AG20443 (cell line): ENCODE results near the gene PRMT3.
"Not testable (repeated sequence)": the region's sequence is repeated elsewhere in the genome, so short reads cannot be mapped to it uniquely, and the experiment has no call there.

Experiments used
- DNase-seq: peaks from one replicate; pipeline ENCODE4 v3.0.0; 2012; ENCODE audit warnings: low spot score, mixed read lengths

The PRMT3 gene

GRCh38 chr11:20518323-20518834, 130.9 kb downstream of the PRMT3 start:
- DNase-seq: no peak

DNA sequence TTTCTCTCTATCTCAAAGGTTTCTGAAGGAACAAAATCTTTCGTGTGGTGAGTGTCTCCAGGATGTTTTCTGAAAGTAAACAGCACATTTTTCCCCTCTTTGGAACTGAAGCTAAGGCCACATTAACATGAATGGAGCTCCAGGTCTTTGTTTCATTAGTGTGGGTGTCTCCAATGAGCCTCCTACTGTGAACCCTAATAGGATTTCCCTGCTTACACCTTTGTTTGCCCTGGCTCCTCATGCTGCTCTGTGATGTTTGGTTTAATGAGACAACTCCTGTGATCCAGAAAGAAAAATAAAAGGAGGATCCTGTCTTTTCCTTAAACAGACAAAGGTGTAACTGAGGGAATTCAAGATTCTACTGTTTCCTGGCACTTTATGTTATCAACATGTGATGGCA, 135.0 kb downstream of the PRMT3 start:
- DNase-seq: no peak

- no peak for DNase-seq
Observed at GRCh38 chr11:20529757-20530156, 142.2 kb downstream of the PRMT3 start.

DNA sequence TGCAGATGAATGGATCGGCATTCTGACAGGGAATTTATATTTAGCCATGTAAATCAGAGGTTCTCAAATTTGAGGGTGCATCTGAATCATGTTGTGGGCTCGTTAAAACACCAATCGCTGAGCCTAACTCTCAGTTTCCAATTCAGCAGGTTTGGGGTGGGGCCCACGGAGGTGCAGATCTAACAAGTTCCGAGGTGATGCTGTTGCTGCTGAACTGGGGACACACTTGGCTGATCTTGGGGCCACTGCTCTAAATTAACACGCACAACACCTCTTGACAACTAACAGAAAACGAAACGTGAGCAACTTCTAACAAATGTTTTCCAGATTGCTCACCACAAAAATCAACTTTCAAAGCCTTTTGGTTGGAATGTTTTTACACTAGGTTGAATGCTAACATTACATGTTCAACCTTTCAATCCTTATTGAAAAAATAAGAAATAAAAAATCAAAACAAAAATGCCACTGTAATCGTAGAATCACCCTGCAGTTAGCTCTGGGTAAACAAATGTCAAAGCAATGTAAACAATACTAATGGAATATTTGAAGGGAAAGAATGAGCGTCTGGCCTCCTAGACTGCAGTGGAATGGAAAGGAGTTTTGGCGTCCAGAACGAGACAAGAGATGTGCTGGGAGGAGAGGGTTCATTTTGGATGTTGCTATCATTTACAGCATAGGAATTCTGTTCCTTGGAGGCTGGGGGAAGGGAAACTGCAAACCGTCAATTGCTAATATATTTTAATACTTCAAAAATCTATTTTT, 143.6 kb downstream of the PRMT3 start:
- DNase-seq: no peak

- no peak for DNase-seq
Observed at GRCh38 chr11:20535271-20535881, 147.9 kb downstream of the PRMT3 start.

DNA sequence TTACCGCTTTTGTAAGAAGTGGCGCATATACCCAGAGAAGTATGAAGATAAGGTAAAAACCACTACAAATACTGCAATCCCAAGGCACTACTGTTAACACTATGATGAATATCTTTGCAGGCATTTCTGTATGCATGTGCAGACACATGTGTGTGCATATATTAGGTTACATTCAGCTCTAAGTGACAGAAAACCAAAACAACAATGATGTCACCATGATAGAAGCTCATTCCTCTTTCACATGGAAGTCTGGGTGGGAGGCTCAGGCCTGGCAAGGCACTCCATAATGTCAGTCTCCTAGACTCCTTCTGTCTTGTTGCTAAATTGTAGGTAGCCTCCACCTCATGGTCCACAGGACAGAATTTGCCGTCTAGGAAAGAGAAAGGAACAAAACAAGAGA, 148.8 kb downstream of the PRMT3 start:
- no peak for DNase-seq

DNA sequence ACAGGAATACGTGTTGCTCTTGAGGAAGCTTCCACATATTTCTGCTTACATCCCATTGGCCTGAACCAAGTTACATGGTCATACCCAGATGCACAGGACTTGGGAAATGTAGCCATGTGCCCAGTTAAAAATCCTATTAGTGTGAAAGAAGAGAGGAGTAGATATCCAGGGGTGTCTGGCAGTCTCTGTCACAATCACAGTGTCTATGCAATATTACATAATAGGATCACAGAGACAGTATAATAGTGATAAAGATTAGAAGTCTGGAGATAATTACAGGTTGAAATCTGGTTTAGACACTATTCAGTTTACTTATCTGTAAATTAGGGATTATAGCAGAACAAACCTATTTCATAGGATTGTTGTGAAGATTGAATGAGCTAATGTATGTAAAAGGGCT, 149.3 kb downstream of the PRMT3 start:
- no peak for DNase-seq

DNA sequence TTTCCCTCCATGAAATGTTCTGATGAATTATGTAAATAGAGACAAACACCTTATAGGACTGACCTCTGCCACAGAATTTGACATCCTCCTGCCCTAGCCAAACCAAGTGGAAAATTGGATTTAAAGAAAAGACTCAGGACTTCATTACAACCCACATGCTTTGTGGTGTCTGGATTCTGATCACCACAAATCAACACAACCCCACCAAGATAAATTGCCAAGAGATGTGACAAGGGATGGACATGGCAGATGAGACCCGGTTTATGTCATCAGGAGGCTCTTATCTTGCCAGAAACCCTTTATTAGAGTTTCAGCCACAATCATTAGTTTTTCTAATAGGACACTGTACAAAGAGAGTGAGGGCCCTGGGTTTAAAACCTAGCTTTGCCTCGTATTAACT, 154.0 kb downstream of the PRMT3 start:
- no peak for DNase-seq

- DNase-seq: no peak
Observed at GRCh38 chr11:20544603-20545237, 157.2 kb downstream of the PRMT3 start.

- DNase-seq: no peak
Observed at GRCh38 chr11:20547411-20547810, 159.9 kb downstream of the PRMT3 start.

GRCh38 chr11:20551096-20551495, 163.6 kb downstream of the PRMT3 start:
- no peak for DNase-seq

DNA sequence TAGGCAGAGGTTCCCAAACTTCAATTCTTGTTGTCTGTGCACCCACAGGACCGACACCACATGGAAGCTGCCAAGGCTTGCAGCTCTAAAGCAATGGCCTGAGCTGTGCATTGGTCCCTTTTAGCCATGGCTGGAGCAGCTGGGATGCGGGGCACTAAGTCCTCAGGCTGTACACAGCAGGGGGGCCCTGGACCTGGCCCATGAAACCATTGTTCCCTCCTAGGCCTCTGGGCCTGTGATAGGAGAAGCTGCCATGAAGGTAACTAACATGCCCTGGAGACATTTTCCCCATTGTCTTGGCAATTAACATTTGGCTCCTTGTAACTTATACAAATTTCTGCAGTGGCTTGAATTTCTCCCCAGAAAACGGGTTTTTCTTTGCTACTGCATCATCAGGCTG, 168.3 kb downstream of the PRMT3 start:
- no peak for DNase-seq

GRCh38 chr11:20556396-20556795, 168.9 kb downstream of the PRMT3 start:
- DNase-seq: not testable (repeated sequence)

DNA sequence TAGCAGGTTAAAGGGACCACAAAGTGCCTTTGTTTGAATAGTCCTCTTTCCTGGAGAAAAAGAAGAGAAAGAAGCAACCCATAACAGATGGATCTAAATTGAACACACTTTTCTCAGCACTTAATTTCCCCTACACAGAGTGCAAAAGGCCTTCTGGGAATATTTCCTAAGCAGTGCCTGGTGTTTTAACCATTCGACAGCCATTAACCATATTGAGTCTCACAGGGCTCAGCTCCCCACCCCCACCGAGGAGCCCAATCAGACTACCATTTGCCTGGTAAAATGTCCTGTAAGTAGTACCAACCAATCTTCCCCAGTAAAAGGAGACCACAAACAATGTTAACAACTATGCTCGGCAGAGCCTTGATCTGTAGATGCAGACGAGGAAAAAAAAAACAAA, 171.2 kb downstream of the PRMT3 start:
- DNase-seq: no peak
